GM23248 (cell line): ENCODE data around the gene TARS3.

Experiments used
- EZH2 ChIP-seq: fragments of 200-600 bp; sonication (generic); IDR thresholded peaks from 2 replicates; pipeline ENCODE4 v1.6.1; 2018; ENCODE audit warnings: antibody characterized with exemption, mild to moderate bottlenecking; ENCODE audit not compliant: insufficient read depth, poor library complexity, severe bottlenecking
- EZH2phosphoT487 ChIP-seq: fragments of 200-600 bp; sonication (generic); IDR thresholded peaks from 2 replicates; pipeline ENCODE4 v1.6.1; 2018; ENCODE audit warnings: antibody characterized with exemption, moderate library complexity, mild to moderate bottlenecking, low read depth; ENCODE audit not compliant: insufficient read depth

GRCh38 chr15:101698314-101698713 is 26.0 kb downstream of the TARS3 start:
- no peak for TF ChIP-seq EZH2
- TF ChIP-seq EZH2phosphoT487 = no peak
